ENCODE data around the gene PCP4L1.
"Not testable (repeated sequence)": the region's sequence is repeated elsewhere in the genome, so short reads cannot be mapped to it uniquely, and the experiment has no call there.

The PCP4L1 gene

DNA sequence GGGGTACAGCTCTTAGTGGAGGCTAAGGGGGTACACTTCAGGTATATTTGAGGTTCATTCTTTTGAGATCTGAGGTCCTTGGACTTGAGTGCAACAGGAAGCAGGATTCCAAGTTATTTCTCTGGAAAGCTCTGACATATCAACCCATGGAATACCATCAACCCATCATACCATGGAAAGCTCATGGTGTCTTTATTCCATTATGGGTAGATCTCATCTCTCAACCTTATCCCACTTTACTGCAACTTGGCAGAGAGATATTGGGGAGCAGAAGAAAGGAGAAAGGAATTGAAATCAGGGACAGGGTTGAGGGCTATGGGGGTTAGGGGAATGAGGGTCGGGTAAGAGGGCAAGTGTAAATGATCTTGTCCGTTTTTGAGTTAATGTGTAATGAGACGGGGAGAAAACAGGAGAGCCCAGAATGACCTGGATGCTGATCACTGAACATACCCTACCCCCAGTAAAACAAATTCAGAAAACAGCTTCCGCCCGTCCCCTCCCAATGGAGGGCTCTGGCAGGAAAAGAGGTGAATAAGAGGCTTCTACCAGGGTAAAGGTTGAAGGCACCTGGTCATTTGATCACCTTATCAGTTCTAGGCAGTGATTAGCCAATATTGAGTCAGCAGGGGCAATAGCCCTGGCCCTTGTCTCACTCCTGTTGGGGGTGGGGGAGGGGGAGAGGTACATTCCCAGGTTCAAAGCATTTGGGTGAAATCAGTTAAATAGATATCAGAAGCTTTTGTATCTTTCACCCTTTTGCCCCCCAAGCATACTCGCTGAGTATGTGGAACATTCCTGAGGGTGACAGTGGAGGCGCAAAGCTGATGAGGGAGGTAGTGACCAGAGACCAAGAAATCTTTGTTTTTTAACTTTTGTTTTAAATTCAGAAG is 34.5 kb upstream of the PCP4L1 start:
- H3K4me2 ChIP-seq (ENCODE audit: low read length, poor library complexity, severe bottlenecking): no peak overlapping the region
- no peak overlapping the region for H2AK5ac ChIP-seq (ENCODE audit: low read length, severe bottlenecking)
- H3K4me3 ChIP-seq (ENCODE audit: insufficient read depth in 1 of 2, low read depth in 1 of 2, low read length in 2 of 2): no peak overlapping the region
- H3K9ac ChIP-seq (ENCODE audit: low read length): no peak overlapping the region
- H3K36me3 ChIP-seq (ENCODE audit: control insufficient read depth in 1 of 2, insufficient read depth in 2 of 2, low read depth in 1 of 2, low read length in 2 of 2): peaks cover 11 to 14% of the 10 kb centered on the region in 2 experiments
- H3K79me1 ChIP-seq (replicated peaks; ENCODE audit: low read length, poor library complexity, severe bottlenecking): peaks cover 14% of the 10 kb centered on the region
- no peak overlapping the region for H3K14ac ChIP-seq (ENCODE audit: low read length in 2 of 2)
- H3K4ac ChIP-seq (ENCODE audit: low read depth in 1 of 2, low read length in 2 of 2): no peak overlapping the region
- DNase-seq: no peak
- no peak overlapping the region for H2BK12ac ChIP-seq (ENCODE audit: low read length in 2 of 2)
- peaks cover 15% of the 10 kb centered on the region for H3K4me1 ChIP-seq (ENCODE audit: control insufficient read depth, insufficient read depth, low read depth, low read length)
- H2AFZ ChIP-seq (ENCODE audit: low read depth, low read length): no peak overlapping the region
- H3K23ac ChIP-seq (ENCODE audit: low read length in 2 of 2): no peak overlapping the region
- no peaks in the 10 kb centered on the region for H3K9me3 ChIP-seq (ENCODE audit: control insufficient read depth, low read length)
- WGBS: 100% methylated on average over 4 of the region's 7 CpGs
- no peak overlapping the region for H2BK5ac ChIP-seq (ENCODE audit: low read depth, low read length, poor library complexity, severe bottlenecking)
- peaks cover 0 to 6% of the 10 kb centered on the region in 2 experiments for H3K27me3 ChIP-seq (ENCODE audit: control insufficient read depth in 1 of 2, insufficient read depth in 1 of 2, low read length in 2 of 2)
- no peak overlapping the region for H2BK15ac ChIP-seq (ENCODE audit: low read depth, poor library complexity, severe bottlenecking)
- no peak overlapping the region for H3K18ac ChIP-seq (ENCODE audit: low read depth in 1 of 2, low read length in 2 of 2)
- no peak overlapping the region for H4K8ac ChIP-seq (ENCODE audit: low read length)
- no peak overlapping the region for H2BK120ac ChIP-seq (ENCODE audit: low read depth, low read length)
- no peak overlapping the region for H3K27ac ChIP-seq (ENCODE audit: low read length, poor library complexity, severe bottlenecking)
- no peak overlapping the region for H4K91ac ChIP-seq (ENCODE audit: low read length)

DNA sequence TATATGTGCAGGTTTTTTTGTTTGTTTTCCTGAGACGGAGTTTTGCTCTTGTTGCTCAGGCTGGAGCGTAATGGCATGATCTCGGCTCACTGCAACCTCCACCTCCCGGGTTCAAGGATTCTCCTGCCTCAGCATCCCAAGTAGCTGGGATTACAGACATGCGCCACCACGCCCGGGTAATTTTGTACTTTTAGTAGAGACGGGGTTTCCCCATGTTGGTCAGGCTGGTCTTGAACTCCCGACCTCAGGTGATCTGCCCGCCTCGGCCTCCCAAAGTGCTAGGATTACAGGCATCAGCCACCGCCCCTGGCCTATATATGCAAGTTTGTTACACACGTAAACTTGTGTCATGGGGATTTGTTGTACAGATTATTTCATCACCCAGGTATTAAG is 33.9 kb upstream of the PCP4L1 start:
- not testable (repeated sequence) for DNase-seq; H4K8ac ChIP-seq (ENCODE audit: low read length); H3K14ac ChIP-seq (ENCODE audit: low read length in 2 of 2); H3K27me3 ChIP-seq (ENCODE audit: control insufficient read depth in 1 of 2, insufficient read depth in 1 of 2, low read length in 2 of 2); H2AK5ac ChIP-seq (ENCODE audit: low read length, severe bottlenecking); H3K9me3 ChIP-seq (ENCODE audit: control insufficient read depth, low read length); H2BK120ac ChIP-seq (ENCODE audit: low read depth, low read length); H3K23ac ChIP-seq (ENCODE audit: low read length in 2 of 2); H2BK15ac ChIP-seq (ENCODE audit: low read depth, poor library complexity, severe bottlenecking); H4K91ac ChIP-seq (ENCODE audit: low read length); H3K4me2 ChIP-seq (ENCODE audit: low read length, poor library complexity, severe bottlenecking); H2AFZ ChIP-seq (ENCODE audit: low read depth, low read length); H3K18ac ChIP-seq (ENCODE audit: low read depth in 1 of 2, low read length in 2 of 2); H3K9ac ChIP-seq (ENCODE audit: low read length); H2BK5ac ChIP-seq (ENCODE audit: low read depth, low read length, poor library complexity, severe bottlenecking); H3K27ac ChIP-seq (ENCODE audit: low read length, poor library complexity, severe bottlenecking); H3K4me3 ChIP-seq (ENCODE audit: insufficient read depth in 1 of 2, low read depth in 1 of 2, low read length in 2 of 2); H2BK12ac ChIP-seq (ENCODE audit: low read length in 2 of 2); H3K4ac ChIP-seq (ENCODE audit: low read depth in 1 of 2, low read length in 2 of 2)
- WGBS: 92% methylated on average over 9 of the region's 13 CpGs
- peaks cover 15% of the 10 kb centered on the region for H3K4me1 ChIP-seq (ENCODE audit: control insufficient read depth, insufficient read depth, low read depth, low read length)
- H3K36me3 ChIP-seq (ENCODE audit: control insufficient read depth in 1 of 2, insufficient read depth in 2 of 2, low read depth in 1 of 2, low read length in 2 of 2): peaks cover 18 to 20% of the 10 kb centered on the region in 2 experiments
- peaks cover 14% of the 10 kb centered on the region for H3K79me1 ChIP-seq (replicated peaks; ENCODE audit: low read length, poor library complexity, severe bottlenecking)

DNA sequence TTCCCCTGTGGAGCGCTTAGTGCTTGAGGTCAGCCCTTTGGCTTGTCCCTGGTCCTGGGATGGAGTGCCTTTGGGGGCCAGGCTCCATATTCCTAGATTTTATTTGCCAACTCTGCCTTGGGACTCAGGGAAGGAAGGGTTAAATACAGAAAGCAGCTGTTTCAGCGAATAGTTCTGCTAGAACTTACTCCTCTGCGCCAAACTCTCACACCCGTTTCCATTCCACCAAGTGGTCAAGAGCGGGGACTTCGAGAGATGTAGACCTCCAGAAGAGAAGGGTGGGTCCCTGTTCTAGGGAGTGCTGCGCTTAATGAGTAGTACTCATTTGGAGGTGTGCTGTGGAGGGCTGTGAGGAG is 33.4 kb upstream of the PCP4L1 start:
- Histone ChIP-seq H2BK15ac (ENCODE audit: low read depth, poor library complexity, severe bottlenecking) (peak overlapping the region; percentile 44), H3K14ac (ENCODE audit: low read length in 2 of 2) (no peak overlapping the region), H3K27ac (ENCODE audit: low read length, poor library complexity, severe bottlenecking) (no peak overlapping the region), H3K79me1 (replicated peaks; ENCODE audit: low read length, poor library complexity, severe bottlenecking) (peaks cover 14% of the 10 kb centered on the region), H3K23ac (ENCODE audit: low read length in 2 of 2) (no peak overlapping the region), H2BK5ac (ENCODE audit: low read depth, low read length, poor library complexity, severe bottlenecking) (no peak overlapping the region), H3K18ac (ENCODE audit: low read depth in 1 of 2, low read length in 2 of 2) (no peak overlapping the region), H3K4me3 (ENCODE audit: insufficient read depth in 1 of 2, low read depth in 1 of 2, low read length in 2 of 2) (peak overlapping the region in 1 of 2 experiments; percentile 52), H3K4me2 (ENCODE audit: low read length, poor library complexity, severe bottlenecking) (no peak overlapping the region), H4K91ac (ENCODE audit: low read length) (no peak overlapping the region), H2AFZ (ENCODE audit: low read depth, low read length) (peak overlapping the region; percentile 46), H3K36me3 (ENCODE audit: control insufficient read depth in 1 of 2, insufficient read depth in 2 of 2, low read depth in 1 of 2, low read length in 2 of 2) (peaks cover 19 to 25% of the 10 kb centered on the region in 2 experiments), H4K8ac (ENCODE audit: low read length) (peak overlapping the region; percentile 94), H3K9me3 (ENCODE audit: control insufficient read depth, low read length) (no peaks in the 10 kb centered on the region), H2BK120ac (ENCODE audit: low read depth, low read length) (peak overlapping the region; percentile 42), H2AK5ac (ENCODE audit: low read length, severe bottlenecking) (no peak overlapping the region), H3K4ac (ENCODE audit: low read depth in 1 of 2, low read length in 2 of 2) (peak overlapping the region in 1 of 2 experiments; percentile 68), H3K9ac (ENCODE audit: low read length) (peak overlapping the region; percentile 73), H3K4me1 (ENCODE audit: control insufficient read depth, insufficient read depth, low read depth, low read length) (peaks cover 15% of the 10 kb centered on the region), H2BK12ac (ENCODE audit: low read length in 2 of 2) (no peak overlapping the region), H3K27me3 (ENCODE audit: control insufficient read depth in 1 of 2, insufficient read depth in 1 of 2, low read length in 2 of 2) (peaks cover 0 to 6% of the 10 kb centered on the region in 2 experiments)
- no peak for DNase-seq
- 84% methylated on average over 6 of the region's 7 CpGs for WGBS

DNA sequence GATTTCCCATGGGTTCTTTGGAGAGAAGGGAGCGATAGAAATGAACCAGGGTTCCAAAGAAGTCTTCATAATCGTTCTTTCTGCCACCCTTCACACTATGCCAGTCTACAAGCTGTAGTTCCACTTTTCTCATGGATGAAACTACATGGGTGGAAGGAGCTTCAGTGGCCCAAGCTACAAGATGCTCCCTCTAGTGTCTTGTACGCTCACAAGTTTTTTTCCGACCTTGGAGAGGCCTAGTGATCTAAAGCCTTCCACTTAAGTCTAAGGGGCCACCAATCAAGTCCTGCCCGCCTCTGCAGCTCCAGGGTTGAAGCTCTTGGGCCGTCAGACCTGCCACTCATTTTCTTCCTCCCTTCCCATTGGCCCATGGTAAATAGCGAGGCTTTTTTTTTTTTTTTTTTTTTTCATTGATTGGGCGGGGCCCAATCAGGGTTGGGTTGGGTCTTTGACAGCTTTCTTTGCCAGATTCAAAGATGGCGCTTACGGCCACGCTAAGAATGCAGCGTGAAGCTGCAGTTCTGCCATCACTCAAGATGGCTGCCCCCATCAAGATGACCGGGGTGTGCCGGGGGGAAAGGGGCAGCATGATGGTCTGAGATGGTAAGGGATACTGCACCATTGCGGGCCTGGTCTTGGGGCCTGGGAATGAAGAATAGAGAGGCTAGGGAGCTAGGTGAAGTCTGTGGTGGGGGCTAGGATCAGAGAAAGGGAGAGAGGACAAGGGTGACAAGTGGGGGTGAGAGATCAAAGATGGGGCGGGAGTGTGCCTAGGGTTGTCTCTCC is 32.8 kb upstream of the PCP4L1 start, which contains the start of gene TOMM40L:
Gene TOMM40L, plus strand, starts transcription at position 527 of the 786 bp plus-strand sequence. CDS start 430 bp downstream, outside the sequence.
- Histone ChIP-seq H2AFZ (ENCODE audit: low read depth, low read length) (peak within 1 kb of the TSS; percentile 79), H3K9me3 (ENCODE audit: control insufficient read depth, low read length) (no peaks in the 10 kb centered on the region), H2BK5ac (ENCODE audit: low read depth, low read length, poor library complexity, severe bottlenecking) (no peak within 1 kb of the TSS), H3K36me3 (ENCODE audit: control insufficient read depth in 1 of 2, insufficient read depth in 2 of 2, low read depth in 1 of 2, low read length in 2 of 2) (peaks cover 22 to 31% of the 10 kb centered on the region in 2 experiments), H2BK15ac (ENCODE audit: low read depth, poor library complexity, severe bottlenecking) (peak within 1 kb of the TSS; percentile 49), H3K9ac (ENCODE audit: low read length) (peak within 1 kb of the TSS; percentile 93), H2BK12ac (ENCODE audit: low read length in 2 of 2) (peak within 1 kb of the TSS in 1 of 2 experiments; percentile 12), H3K4me1 (ENCODE audit: control insufficient read depth, insufficient read depth, low read depth, low read length) (peaks cover 15% of the 10 kb centered on the region), H3K14ac (ENCODE audit: low read length in 2 of 2) (peak within 1 kb of the TSS in 1 of 2 experiments; percentile 62), H2AK5ac (ENCODE audit: low read length, severe bottlenecking) (no peak within 1 kb of the TSS), H3K4me2 (ENCODE audit: low read length, poor library complexity, severe bottlenecking) (peak within 1 kb of the TSS; percentile 87), H3K27me3 (ENCODE audit: control insufficient read depth in 1 of 2, insufficient read depth in 1 of 2, low read length in 2 of 2) (peaks cover 0 to 6% of the 10 kb centered on the region in 2 experiments), H3K79me1 (replicated peaks; ENCODE audit: low read length, poor library complexity, severe bottlenecking) (peaks cover 14% of the 10 kb centered on the region), H3K23ac (ENCODE audit: low read length in 2 of 2) (no peak within 1 kb of the TSS), H3K4ac (ENCODE audit: low read depth in 1 of 2, low read length in 2 of 2) (peak within 1 kb of the TSS in 1 of 2 experiments; percentile 90), H2BK120ac (ENCODE audit: low read depth, low read length) (peak within 1 kb of the TSS; percentile 42), H4K91ac (ENCODE audit: low read length) (peak within 1 kb of the TSS; percentile 81), H3K18ac (ENCODE audit: low read depth in 1 of 2, low read length in 2 of 2) (peak within 1 kb of the TSS; percentile 52 to 58), H4K8ac (ENCODE audit: low read length) (peak within 1 kb of the TSS; percentile 94), H3K4me3 (ENCODE audit: insufficient read depth in 1 of 2, low read depth in 1 of 2, low read length in 2 of 2) (peak within 1 kb of the TSS; percentile 69 to 91), H3K27ac (ENCODE audit: low read length, poor library complexity, severe bottlenecking) (no peak within 1 kb of the TSS)
- peak; percentile 100 for DNase-seq
- 7% methylated on average over 15 of the region's 16 CpGs for WGBS

Data from mesenchymal stem cell (in vitro differentiated cells and primary cell).